T-helper 2 cell (primary cell): ENCODE data around the gene GPR84.

Experiments used
- DNase-seq, 5 experiments: peaks; one replicate each; pipeline versions ENCODE4 v3.0.0 to v3.0.0-alpha.2; 2012 to 2022

The GPR84 gene

GRCh38 chr12:54373649-54374561 is 9.6 kb upstream of the GPR84 start:
- DNase-seq: no peak

DNA sequence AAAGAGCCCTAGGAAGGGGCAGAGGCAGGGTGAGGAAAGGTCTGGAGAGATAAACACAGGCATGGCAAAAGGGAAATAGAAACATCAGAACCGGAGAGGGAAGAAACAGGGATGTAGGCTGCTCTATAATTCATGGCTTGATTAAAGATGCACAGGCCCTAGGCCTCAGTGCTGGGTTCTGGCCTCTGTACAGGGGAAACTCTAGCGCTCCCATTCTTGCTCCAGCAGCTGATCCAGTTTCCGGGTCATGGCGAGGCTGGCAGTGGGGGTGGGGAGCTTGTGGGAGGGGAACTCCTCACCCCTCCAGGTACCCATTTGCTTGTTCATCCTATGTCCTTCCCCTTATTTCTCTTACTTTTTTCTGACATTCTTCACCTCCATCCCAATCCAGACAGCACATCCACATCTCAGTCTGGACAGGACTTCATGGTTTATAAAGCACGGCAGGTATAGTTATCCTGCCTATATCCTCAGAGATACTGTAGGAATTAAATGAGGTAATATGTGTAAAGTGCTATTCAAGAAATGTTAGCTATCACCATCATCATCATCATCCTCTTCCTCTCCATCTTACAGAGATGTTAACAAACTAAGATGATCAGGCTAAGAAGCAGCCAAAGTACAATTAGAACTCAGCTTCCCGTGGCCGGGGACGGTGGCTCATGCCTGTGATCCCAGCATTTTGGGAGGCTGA is 8.0 kb upstream of the GPR84 start:
- DNase-seq: no peak

GRCh38 chr12:54371328-54372112 is 7.2 kb upstream of the GPR84 start:
- DNase-seq: no peak

GRCh38 chr12:54370171-54370730 is 6.0 kb upstream of the GPR84 start:
- no peak for DNase-seq

- DNase-seq: no peak
These were observed 5.4 kb upstream of the GPR84 start for GRCh38 chr12:54369597-54370131.

- peak; percentile 65 to 85 (median 82) for DNase-seq
These were observed 4.7 kb upstream of the GPR84 start for GRCh38 chr12:54368709-54369596.

- no peak for DNase-seq
These were observed 3.9 kb upstream of the GPR84 start for GRCh38 chr12:54368025-54368708.

GRCh38 chr12:54363618-54364017 is 668 bp downstream of the GPR84 start:
- no peak for DNase-seq

DNA sequence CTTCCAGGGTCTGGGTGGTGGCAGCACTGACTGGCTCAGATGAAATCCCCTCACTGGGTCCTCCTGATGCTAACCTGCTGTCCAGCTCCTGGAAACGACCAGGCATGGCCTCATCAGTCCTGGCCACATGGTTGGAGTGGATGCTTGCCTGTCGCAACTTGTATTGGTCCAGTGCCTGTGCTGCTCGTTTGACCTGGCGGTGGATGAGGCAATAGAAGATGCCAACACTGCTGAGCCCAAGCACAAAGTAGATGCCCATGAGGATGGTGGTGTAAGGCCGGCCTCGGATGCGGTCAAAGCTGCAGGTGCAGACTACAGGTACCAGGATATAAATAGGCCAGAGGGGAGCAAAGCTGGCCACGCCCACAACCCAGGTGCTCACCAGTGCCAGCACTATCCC is 1.2 kb downstream of the GPR84 start:
- DNase-seq: no peak

DNA sequence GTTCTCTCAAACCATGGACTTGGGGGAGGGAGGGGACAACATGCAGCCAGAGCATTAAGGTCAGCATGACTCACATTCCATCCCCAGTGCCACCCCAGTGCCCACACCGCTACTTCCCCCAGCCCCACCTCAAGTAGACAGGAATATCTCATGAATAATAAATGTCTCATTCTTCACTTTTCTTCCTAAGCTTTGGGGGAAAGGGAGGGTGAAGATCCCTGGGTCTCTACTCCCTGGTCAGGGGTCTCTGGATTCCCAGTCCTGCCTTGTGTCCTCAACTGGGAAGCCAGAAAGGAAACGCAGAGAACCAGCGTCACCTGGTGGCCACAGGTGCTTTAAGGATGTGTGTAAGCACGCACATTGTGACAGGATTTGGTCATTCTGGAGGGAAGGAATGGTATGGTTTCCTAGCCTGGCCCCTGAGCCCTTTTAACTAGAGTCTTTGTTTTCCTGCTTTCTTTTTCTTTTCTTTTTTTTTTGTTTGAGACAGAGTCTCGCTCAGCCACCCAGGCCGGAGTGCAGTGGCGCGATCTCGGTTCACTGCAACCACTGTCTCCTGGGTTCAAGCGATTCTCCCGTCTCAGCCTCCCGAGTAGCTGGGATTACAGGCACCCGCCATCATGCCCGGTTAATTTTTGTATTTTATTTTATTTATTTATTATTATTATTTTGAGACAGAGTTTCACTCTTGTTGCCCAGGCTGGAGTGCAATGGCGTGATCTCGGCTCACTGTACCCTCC is 3.4 kb downstream of the GPR84 start:
- peak in 3 of 5 experiments; percentile 25 to 51 (median 27) for DNase-seq

GRCh38 chr12:54359762-54360351 is 4.4 kb downstream of the GPR84 start:
- DNase-seq: no peak

- DNase-seq: peak; percentile 76 to 99 (median 91)
These were observed 5.1 kb downstream of the GPR84 start for GRCh38 chr12:54358945-54359761.

GRCh38 chr12:54358191-54358944 is 5.9 kb downstream of the GPR84 start:
- DNase-seq: peak in 3 of 5 experiments; percentile 22 to 91 (median 41)

- DNase-seq: no peak
These were observed 6.6 kb downstream of the GPR84 start for GRCh38 chr12:54357506-54358190.

GRCh38 chr12:54356951-54357356 is 7.3 kb downstream of the GPR84 start:
- no peak for DNase-seq

GRCh38 chr12:54356228-54356627 is 8.1 kb downstream of the GPR84 start:
- no peak for DNase-seq

DNA sequence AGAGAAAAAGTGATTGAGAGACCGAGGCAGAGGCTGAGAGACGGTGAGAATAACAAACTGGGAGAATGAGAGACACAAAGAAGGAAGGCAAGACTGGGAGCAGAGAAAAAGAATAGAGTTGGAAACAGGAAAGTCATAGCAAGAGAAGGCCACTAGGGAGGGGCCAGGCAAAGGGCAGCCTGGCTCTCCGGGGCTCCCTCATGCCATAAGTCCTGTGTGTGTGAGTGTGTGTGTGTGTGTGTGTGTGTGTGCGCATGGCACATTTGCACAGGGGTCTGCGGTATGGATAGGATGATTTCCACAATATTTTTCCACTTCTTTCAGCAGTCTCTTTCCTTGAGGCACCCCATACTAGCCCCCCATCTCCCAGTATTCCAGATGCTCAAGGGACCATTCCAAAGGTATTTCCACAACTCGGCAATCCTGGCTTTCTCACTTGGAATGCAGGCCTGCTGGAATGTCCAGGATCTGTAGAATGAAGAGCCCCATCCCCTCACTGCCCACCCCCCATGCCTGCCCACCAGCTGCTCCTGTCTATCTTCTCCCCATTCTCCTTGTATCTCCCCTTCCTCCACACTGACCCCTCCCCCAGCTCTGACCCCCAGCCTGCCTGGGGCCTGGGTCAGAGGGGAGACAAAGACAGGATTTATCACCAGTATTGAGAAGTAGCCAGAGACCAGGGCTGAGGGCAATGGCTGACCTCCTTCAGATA is 9.0 kb downstream of the GPR84 start:
- DNase-seq: no peak
